ENCODE measurements around the gene PA2G4.

GRCh38 chr12:56160894-56161689 is 56.7 kb downstream of the PA2G4 start:
- peak; percentile 27 for TF ChIP-seq POLR2A (IDR thresholded peaks at IDR 0.05; ENCODE audit: low read length)
- TF ChIP-seq GATA1 (IDR thresholded peaks at IDR 0.05; ENCODE audit: low read depth, low read length), result no peak

Measured in erythroblast (primary cell).